ENCODE results near the gene YEATS2.
A peak's percentile ranks its signal among the peaks of the same experiment; 100 is the strongest.
"Not testable (repeated sequence)": the region's sequence is repeated elsewhere in the genome, so short reads cannot be mapped to it uniquely, and the experiment has no call there.

Gene YEATS2

GRCh38 chr3:183697610-183698317 is at the start of gene YEATS2:
Gene YEATS2, plus strand, starts transcription at chr3:183697797. Its CDS starts 17,366 bp downstream, at chr3:183715163.
- peak; percentile 55 for DNase-seq

GRCh38 chr3:183650554-183650953 is 47.0 kb upstream of the YEATS2 start:
- DNase-seq = no peak

- DNase-seq = no peak
These were observed 44.2 kb upstream of the YEATS2 start for GRCh38 chr3:183653209-183654064.

GRCh38 chr3:183654727-183655126 is 42.9 kb upstream of the YEATS2 start:
- no peak for DNase-seq

DNA sequence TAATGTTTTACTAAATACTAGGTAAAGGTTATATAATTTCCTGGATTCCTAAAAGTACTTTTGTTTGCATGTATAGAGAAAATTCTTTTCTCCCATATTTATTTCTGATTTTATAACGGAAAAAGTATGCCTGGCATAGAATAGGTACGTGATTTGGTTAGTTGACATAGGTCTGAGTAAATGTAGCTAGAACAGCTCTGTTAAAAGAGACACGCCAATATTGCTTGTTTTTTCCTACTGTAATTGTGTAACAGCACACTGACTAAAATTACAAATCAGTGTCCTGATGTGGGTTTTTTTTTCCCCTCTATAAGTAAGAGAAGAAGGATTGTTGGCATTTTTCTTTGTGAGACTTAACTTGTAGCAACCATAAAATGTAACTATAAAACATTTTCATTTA is 35.5 kb upstream of the YEATS2 start:
- DNase-seq = no peak

GRCh38 chr3:183664913-183665381 is 32.6 kb upstream of the YEATS2 start:
- DNase-seq = no peak

DNA sequence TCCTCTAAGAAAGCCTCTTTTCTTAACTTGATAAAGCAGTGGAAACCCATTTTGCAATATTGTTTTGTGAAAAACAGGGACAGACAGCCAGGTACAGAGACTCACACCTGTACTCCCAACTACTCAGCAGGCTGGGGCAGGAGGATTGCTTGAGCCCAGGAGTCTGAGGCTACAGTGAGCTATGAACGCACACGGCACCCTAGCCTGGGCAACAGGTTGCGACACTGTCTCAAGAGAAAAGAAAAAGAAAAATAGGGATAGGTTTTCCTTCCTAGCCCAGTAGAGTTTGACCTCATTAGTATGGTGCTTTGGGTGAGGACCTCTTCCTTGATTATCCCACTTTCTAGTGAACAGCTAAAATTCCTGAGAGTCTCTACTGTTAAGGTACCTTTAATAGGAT is 17.5 kb upstream of the YEATS2 start:
- no peak for DNase-seq

DNA sequence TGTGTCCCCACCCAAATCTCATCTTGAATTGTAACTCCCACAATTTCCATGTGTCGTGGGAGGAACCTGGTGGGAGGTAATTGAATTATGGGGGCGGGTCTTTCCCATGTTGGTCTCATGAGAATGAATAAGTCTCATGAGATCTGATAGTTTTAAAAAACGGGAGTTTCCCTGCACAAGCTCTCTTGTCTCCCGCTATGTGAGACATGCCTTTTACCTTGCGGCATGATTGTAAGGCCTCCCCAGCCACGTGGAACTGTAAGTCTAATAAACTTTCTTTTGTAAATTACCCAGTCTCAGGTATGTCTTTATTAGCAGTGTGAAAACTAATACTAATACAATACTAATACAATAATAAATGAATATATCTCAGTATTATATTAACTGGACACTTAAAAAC is 9.9 kb upstream of the YEATS2 start:
- DNase-seq = no peak

- no peak for DNase-seq
These were observed 8.7 kb upstream of the YEATS2 start for GRCh38 chr3:183688874-183689273.

DNA sequence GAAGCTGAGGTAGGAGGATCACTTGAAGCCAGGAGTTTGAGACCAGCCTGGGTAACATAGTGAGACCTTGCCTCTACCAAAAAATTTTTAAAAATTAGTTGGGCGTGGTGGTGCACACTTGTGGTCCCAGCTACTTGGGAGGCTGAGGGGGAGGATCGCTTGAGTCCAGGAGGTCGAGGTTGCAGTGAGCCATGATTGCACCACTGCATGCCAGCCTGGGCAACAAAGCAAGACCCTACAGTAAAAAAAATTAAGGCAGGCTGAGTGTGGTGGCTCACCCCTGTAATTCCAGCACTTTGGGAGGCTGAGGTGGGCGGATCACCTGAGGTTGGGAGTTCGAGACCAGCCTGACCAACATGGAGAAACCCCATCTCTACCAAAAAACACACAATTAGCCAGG is 8.0 kb upstream of the YEATS2 start:
- not testable (repeated sequence) for DNase-seq

GRCh38 chr3:183690402-183690995 is 7.1 kb upstream of the YEATS2 start:
- no peak for DNase-seq

GRCh38 chr3:183692436-183692835 is 5.2 kb upstream of the YEATS2 start:
- no peak for DNase-seq

DNA sequence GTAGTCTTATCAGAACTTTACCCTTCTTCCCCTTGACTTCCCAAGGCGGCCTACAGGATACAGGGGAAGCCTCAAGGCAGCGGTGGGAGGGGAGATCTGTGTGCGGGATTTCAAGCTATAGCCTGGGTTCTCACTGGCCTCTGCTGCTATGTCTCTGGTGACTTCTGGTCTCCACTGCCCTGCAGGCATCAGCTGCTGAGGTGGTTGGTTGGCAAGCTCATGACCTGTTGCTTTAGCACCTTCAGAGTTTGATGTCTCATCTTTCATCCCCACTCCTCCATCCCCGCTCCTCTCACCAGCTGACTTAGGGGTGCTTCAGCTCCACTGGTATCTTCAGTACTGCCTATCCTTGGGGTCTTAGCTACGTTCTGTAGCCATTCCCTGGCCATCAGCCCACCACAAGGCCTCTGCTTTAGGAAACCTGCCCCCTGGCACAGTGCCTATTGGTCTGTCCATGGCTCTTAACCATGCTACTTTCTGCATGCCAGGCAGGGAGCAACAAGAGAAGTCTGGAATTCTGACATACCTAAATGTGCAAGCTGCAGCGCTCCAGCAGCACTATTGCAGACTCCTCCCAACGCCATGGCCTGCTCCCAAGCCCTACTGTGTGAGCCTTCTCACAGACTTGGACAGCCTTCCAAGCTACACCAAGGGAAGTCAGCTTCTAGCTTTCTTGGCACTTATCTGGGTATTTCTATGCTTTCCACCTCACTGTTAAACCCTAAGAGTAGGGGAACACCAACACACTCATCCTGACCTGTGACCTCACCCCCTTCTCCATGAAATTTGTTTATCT is 1.8 kb upstream of the YEATS2 start:
- no peak for DNase-seq

DNA sequence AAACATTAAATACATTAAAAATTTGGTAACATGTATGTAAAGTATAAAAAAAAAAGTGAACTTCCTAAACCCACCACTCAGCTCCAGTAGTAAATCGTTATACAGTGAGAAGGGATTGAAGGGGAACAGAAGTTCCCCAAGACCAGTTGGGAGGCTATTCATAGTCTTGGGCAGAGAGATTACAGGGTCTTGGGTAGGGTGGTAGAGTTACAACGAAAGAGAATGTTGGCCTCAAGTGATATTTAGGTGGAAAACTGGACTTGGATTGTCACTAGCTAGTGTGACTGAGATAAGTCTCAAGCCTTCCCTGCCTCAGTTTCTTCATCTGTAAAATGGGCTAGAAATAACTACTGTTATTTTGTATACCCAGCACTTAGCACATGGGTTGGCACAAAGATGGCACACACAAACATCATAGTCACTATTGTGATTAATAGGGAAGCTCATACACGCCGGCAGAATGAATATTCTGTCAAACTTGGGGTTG is 431 bp upstream of the YEATS2 start:
- DNase-seq = no peak

GRCh38 chr3:183698318-183698751 is 738 bp downstream of the YEATS2 start:
- peak; percentile 19 for DNase-seq

DNA sequence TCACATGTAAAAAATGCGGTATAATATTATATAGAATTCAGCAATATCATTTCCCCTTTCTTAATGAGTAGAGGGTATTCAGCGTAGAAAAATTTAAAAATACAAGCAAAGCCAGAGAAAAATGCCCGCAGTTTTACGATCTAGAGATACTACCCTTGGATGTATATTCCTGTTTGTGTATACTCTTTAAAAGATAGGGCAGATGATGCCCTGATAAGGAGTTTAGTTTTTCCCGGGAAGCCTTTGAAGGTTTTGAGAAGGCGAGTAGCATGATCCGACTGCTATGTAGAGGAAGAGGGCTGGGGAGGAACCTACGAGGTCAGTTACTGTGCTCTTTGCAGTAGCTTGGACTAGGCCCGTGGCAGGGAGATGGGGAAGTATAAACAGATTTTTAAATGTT is 1.2 kb downstream of the YEATS2 start:
- DNase-seq = no peak

GRCh38 chr3:183699238-183699947 is 1.8 kb downstream of the YEATS2 start:
- DNase-seq = no peak

DNA sequence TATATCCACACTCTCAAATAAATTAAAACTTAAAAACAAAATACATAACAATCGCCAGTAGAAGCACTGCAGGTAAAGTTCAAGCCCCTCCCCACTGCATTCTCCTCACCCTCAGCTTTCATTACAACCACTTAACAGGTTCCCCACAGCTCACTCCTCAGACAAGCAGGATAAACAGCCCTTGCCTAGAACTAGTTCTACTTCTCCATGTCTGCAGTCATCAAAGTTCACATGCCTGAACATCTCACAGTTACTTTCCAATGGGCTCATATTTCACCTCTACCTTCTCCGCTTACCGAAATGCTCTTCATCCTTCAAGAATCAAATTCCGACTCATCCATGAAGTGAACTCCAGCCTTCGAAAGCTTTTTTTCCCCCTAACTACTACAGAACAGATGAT is 4.1 kb downstream of the YEATS2 start:
- DNase-seq = no peak

GRCh38 chr3:183703892-183704291 is 6.3 kb downstream of the YEATS2 start:
- not testable (repeated sequence) for DNase-seq

DNA sequence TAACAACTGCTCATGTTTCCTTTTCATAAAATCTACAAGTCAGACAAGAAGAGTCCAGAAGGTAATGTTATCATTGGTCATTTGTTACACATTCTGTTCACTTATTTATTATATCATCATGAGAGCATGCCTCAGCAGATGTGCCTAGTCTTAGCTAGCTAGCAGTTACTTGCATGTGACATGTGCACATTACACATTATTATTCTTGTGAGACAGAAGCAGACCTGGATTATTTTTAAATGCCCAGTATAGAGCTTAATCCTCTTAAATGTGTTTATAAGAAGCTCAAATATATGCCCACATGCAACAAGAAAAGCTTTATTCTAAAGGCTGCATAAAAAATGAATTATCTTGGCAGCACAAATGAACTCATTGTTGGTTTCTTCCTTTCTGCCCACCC is 12.6 kb downstream of the YEATS2 start:
- DNase-seq = no peak

DNA sequence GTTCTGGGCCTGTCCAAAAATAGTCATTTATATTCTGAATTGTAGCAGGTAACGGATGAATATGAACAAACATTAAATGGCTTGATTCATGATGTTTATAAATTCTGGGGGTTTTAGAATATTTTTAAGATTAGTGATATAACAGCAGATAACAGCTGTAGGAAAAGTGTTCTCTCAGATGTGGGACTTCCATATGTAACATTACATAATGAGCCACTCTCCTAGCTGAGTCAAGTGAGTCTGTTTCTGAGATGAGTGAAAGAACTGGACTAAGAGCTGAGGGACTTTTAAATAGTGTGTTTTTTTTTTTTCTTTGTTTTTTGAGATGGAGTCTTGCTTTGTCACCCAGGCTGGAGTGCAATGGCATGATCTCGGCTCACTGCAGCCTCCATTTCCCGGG is 13.9 kb downstream of the YEATS2 start:
- DNase-seq = no peak

DNA sequence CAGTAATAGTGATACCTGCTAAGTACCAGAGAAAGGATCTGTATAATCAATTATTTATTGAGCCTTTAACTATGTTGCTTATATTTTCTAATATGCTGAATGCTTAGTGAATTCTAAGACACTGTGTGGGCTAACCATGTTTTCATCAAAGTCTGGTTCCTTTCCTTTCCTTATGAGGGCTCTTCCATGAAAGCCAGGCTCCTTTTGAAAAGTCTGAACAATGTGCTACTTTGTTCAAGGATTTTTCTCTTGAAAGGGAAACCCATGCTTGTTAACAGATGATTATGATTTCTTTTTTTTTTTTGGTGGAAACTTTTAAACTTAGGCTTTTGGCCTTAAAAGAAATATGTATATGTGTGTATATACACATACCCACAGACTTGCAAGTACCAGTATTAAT is 17.0 kb downstream of the YEATS2 start:
- DNase-seq = no peak

Measured in NCI-H510A (cell line).